Measurements from ENCODE around the gene CARHSP1. TPM values are rescaled to one million over a fixed set of nuclear protein-coding genes. Genes with fewer than 3 reads are reported as not detected.
A peak's percentile ranks its signal among the peaks of the same experiment; 100 is the strongest.
"Not testable (repeated sequence)": the region's sequence is repeated elsewhere in the genome, so short reads cannot be mapped to it uniquely, and the experiment has no call there.

Gene CARHSP1
- total RNA-seq, 2 donors from 2014 or later = 66.5 to 70.7 TPM

GRCh38 chr16:8887431-8887765 is 18.6 kb upstream of the CARHSP1 start:
- DNase-seq (ENCODE audit: low spot score) = no peak
- Mint-ChIP-seq H3K4me1 (ENCODE audit: low read depth in 2 of 2) (peaks cover 19 to 21% of the 10 kb centered on the region in 2 donors), H3K27ac (peak overlapping the region in 1 of 2 donors; percentile 30), H3K36me3 (no peaks in the 10 kb centered on the region), H3K4me3 (no peak overlapping the region), H3K27me3 (no peaks in the 10 kb centered on the region), H3K9me3 (no peaks in the 10 kb centered on the region)
- ATAC-seq = no peak

- peak overlapping the region in 1 of 2 donors; percentile 30 for H3K27ac Mint-ChIP-seq
- H3K9me3 Mint-ChIP-seq = no peaks in the 10 kb centered on the region
- no peak overlapping the region for H3K4me3 Mint-ChIP-seq
- H3K27me3 Mint-ChIP-seq = no peaks in the 10 kb centered on the region
- ATAC-seq (no peak), DNase-seq (ENCODE audit: low spot score) (no peak)
- peaks cover 18 to 19% of the 10 kb centered on the region in 2 donors for H3K4me1 Mint-ChIP-seq (ENCODE audit: low read depth in 2 of 2)
- no peaks in the 10 kb centered on the region for H3K36me3 Mint-ChIP-seq
Observed at GRCh38 chr16:8886593-8887430, 18.0 kb upstream of the CARHSP1 start.

DNA sequence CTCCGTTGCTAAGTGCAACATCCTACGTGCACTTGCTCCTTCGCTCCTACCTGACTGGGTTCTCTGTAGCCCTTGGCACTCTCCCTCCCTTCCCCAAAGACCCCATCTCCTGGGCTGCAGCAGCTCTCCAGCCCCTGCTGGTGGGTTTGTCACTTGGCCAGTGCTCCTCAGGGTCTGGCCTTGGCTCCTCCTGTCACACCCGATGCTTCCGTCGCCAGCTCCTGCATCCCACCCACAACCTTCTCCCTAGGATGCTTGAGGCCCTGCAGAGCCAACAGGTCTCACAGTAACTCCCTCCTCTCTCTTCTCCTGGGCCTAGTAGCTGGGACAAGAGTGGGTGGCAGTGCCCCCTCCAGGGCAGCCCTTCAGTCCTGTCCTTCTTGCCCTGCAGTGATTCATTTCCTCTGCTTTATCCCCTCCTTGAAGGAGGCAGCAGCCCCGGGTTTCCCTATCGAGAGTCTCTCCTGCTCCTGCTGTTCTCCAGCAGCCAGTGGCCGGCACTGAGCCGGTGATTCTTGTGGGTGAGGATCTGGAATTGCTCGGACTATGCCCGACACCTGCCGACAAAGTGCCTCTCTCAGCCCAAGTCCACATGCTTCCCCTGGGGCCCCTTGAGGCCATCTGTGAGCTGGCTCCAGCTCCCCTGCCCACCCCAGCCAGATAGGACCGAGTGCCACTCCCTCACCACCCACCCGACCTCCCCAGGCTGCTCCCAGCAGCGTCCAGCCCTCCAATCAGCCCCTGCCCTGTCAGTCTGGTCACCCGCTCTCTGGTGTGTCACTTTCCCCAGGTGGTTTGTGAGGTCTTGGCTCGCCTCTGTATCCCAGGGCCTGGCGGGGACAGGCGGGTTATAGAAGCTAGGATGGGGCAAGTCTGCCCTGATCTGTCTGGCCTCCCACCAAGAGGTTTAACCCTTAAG is 17.1 kb upstream of the CARHSP1 start:
- ATAC-seq = peak in 1 of 2 donors; percentile 19
- H3K4me3 Mint-ChIP-seq = no peak overlapping the region
- no peak overlapping the region for H3K27ac Mint-ChIP-seq

DNA sequence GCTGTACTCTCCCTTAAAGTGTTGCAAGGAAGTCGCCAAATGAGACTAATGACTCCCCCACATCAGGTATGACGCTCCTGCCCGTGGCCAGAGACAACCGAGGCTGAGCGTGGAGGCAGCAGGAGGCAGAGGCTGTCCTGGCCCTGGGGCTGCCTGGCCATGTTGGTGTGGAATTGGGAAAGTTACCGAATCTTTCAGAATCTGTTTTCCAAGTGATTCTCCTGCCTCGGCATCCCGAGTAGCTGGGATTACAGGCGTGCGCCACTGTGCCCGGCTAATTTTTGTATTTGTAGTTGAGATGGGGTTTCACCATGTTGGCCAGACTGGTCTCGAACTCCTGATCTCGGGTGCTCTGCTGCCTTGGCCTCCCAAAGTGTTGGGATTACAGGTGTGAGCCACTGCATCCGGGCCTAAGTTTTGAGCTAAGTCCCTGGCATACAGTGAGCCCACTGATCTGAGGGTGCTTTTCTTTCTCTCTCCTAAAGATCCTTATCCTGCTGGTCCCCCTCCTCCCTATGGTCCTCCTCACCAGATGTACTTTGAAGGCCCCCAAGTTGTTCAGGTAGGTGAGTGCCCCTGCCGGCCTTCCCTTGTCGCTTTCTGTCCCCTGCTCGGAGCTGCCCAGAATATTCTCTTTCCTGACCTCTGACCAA is 14.0 kb upstream of the CARHSP1 start:
- no peaks in the 10 kb centered on the region for H3K36me3 Mint-ChIP-seq
- H3K27me3 Mint-ChIP-seq = no peaks in the 10 kb centered on the region
- H3K27ac Mint-ChIP-seq = no peak overlapping the region
- no peak for DNase-seq (ENCODE audit: low spot score)
- ATAC-seq = no peak
- H3K4me1 Mint-ChIP-seq (ENCODE audit: low read depth in 2 of 2) = peaks cover 17 to 19% of the 10 kb centered on the region in 2 donors
- H3K4me3 Mint-ChIP-seq = no peak overlapping the region
- H3K9me3 Mint-ChIP-seq = no peaks in the 10 kb centered on the region

More for the DNA sequence above, 17.1 kb upstream of the CARHSP1 start:
- H3K9me3 Mint-ChIP-seq = no peaks in the 10 kb centered on the region
- no peak for DNase-seq (ENCODE audit: low spot score)
- no peaks in the 10 kb centered on the region for H3K36me3 Mint-ChIP-seq
- H3K27me3 Mint-ChIP-seq = no peaks in the 10 kb centered on the region
- peaks cover 15 to 19% of the 10 kb centered on the region in 2 donors for H3K4me1 Mint-ChIP-seq (ENCODE audit: low read depth in 2 of 2)

- Mint-ChIP-seq H3K27me3 (no peaks in the 10 kb centered on the region), H3K4me1 (ENCODE audit: low read depth in 2 of 2) (peaks cover 14 to 15% of the 10 kb centered on the region in 2 donors), H3K9me3 (no peaks in the 10 kb centered on the region), H3K36me3 (no peaks in the 10 kb centered on the region), H3K4me3 (no peak within 1 kb of the TSS), H3K27ac (no peak within 1 kb of the TSS)
- DNase-seq (ENCODE audit: low spot score) (peak; percentile 59), ATAC-seq (no peak)
Observed at GRCh38 chr16:8882041-8882617, 13.3 kb upstream of the CARHSP1 start, which contains the start of gene LITAFD. LITAFD (plus strand) TSS chr16:8882351; CDS start chr16:8884356, 2,005 bp downstream.

GRCh38 chr16:8880839-8881510 is 12.2 kb upstream of the CARHSP1 start:
- Mint-ChIP-seq H3K27me3 (no peaks in the 10 kb centered on the region), H3K36me3 (no peaks in the 10 kb centered on the region), H3K4me1 (ENCODE audit: low read depth in 2 of 2) (peaks cover 10 to 11% of the 10 kb centered on the region in 2 donors), H3K9me3 (no peaks in the 10 kb centered on the region), H3K4me3 (no peak overlapping the region), H3K27ac (no peak overlapping the region)
- DNase-seq (ENCODE audit: low spot score) (no peak), ATAC-seq (no peak)

DNA sequence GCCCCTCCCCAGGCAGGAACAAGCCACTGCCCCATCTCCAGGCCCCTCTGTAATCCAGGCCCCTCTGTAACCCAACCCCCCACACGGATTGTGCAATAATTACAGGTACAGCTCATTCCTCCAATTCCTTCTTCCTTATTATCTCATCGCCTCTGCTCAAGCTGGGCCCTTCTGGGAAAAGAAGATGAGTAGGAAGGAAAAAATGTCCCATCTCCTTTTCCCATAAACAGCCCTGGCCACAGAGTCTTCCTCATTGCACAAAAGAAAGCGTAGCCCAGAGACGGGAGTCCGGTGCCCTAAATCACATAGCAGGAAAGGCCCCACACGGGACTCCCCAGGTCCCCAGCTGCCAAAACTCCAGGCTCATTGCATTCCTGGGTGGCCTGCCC is 9.7 kb upstream of the CARHSP1 start:
- H3K9me3 Mint-ChIP-seq = no peaks in the 10 kb centered on the region
- no peak for DNase-seq (ENCODE audit: low spot score)
- H3K27ac Mint-ChIP-seq = peak overlapping the region in 1 of 2 donors; percentile 71
- no peaks in the 10 kb centered on the region for H3K27me3 Mint-ChIP-seq
- peaks cover 0 to 10% of the 10 kb centered on the region in 2 donors for H3K4me1 Mint-ChIP-seq (ENCODE audit: low read depth in 2 of 2)
- no peak for ATAC-seq
- no peak overlapping the region for H3K4me3 Mint-ChIP-seq
- H3K36me3 Mint-ChIP-seq = no peaks in the 10 kb centered on the region

GRCh38 chr16:8877894-8878522 is 9.2 kb upstream of the CARHSP1 start:
- no peak overlapping the region for H3K4me3 Mint-ChIP-seq
- DNase-seq (ENCODE audit: low spot score) = no peak
- peaks cover 0 to 10% of the 10 kb centered on the region in 2 donors for H3K4me1 Mint-ChIP-seq (ENCODE audit: low read depth in 2 of 2)
- no peak for ATAC-seq
- H3K27me3 Mint-ChIP-seq = no peaks in the 10 kb centered on the region
- no peaks in the 10 kb centered on the region for H3K9me3 Mint-ChIP-seq
- no peaks in the 10 kb centered on the region for H3K36me3 Mint-ChIP-seq
- H3K27ac Mint-ChIP-seq = peak overlapping the region in 1 of 2 donors; percentile 71

DNA sequence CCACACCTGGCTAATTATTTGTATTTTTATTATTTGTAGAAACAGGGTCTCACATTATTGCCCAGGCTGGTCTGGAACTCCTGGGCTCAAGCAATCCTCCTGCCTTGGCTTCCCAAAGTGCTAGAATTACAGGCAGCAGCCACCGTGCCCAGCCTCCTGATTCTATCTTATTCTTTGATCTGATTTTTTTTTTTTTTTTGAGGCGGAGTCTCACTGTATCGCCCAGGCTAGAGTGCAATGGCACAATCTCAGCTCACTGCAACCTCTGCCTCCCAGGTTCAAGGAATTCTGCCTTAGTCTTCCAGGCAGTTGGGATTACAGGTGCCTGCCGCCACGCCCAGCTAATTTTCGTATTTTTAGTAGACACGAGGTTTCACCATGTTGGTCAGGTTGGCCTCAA is 6.5 kb upstream of the CARHSP1 start:
- H3K36me3 Mint-ChIP-seq; DNase-seq (ENCODE audit: low spot score); H3K9me3 Mint-ChIP-seq; ATAC-seq; H3K27me3 Mint-ChIP-seq; H3K4me3 Mint-ChIP-seq: not testable (repeated sequence)
- peaks cover 7 to 17% of the 10 kb centered on the region in 2 donors for H3K4me1 Mint-ChIP-seq (ENCODE audit: low read depth in 2 of 2)
- peak overlapping the region in 1 of 2 donors; percentile 54 for H3K27ac Mint-ChIP-seq

DNA sequence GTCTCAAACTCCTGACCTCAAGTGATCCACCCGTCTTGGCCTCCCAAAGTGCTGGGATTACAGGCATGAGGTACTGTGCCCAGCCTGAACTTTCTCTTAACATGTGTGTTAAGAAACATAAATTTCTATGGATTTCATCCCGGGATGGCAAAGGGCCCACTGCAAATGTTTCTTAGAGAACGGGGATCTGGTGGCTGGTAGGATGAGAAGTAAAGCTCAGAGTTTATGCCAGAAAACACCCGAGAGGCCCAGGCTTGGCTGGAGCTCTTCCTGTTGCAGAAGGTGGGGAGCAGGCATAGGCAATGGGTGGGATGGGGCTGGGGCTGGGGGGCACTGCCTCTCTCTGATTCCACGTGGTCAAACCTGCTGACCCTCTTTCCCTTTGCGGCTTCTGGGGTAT is 5.6 kb upstream of the CARHSP1 start:
- Mint-ChIP-seq H3K27me3 (no peaks in the 10 kb centered on the region), H3K9me3 (no peaks in the 10 kb centered on the region), H3K4me1 (ENCODE audit: low read depth in 2 of 2) (peaks cover 9 to 18% of the 10 kb centered on the region in 2 donors), H3K4me3 (no peak overlapping the region), H3K27ac (peak overlapping the region in 1 of 2 donors; percentile 54), H3K36me3 (no peaks in the 10 kb centered on the region)
- no peak for DNase-seq (ENCODE audit: low spot score)
- no peak for ATAC-seq

DNA sequence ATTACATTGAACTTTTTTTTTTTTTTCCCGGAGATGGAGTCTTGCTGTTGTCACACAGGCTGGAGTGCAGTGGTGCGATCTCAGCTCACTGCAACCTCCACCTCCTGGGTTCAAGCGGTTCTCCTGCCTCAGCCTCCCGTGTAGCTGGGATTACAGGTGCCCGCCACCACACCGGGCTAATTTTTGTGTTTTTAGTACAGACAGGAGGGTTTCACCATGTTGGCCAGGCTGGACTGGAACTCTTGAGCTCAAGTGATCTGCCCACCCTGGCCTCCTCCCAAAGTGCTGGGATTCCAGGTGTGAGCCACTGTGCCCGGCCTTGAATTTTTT is 5.0 kb upstream of the CARHSP1 start:
- H3K4me3 Mint-ChIP-seq; H3K36me3 Mint-ChIP-seq; H3K27me3 Mint-ChIP-seq; DNase-seq (ENCODE audit: low spot score); H3K9me3 Mint-ChIP-seq; H3K27ac Mint-ChIP-seq; ATAC-seq: not testable (repeated sequence)
- H3K4me1 Mint-ChIP-seq (ENCODE audit: low read depth in 2 of 2) = peaks cover 13 to 21% of the 10 kb centered on the region in 2 donors

DNA sequence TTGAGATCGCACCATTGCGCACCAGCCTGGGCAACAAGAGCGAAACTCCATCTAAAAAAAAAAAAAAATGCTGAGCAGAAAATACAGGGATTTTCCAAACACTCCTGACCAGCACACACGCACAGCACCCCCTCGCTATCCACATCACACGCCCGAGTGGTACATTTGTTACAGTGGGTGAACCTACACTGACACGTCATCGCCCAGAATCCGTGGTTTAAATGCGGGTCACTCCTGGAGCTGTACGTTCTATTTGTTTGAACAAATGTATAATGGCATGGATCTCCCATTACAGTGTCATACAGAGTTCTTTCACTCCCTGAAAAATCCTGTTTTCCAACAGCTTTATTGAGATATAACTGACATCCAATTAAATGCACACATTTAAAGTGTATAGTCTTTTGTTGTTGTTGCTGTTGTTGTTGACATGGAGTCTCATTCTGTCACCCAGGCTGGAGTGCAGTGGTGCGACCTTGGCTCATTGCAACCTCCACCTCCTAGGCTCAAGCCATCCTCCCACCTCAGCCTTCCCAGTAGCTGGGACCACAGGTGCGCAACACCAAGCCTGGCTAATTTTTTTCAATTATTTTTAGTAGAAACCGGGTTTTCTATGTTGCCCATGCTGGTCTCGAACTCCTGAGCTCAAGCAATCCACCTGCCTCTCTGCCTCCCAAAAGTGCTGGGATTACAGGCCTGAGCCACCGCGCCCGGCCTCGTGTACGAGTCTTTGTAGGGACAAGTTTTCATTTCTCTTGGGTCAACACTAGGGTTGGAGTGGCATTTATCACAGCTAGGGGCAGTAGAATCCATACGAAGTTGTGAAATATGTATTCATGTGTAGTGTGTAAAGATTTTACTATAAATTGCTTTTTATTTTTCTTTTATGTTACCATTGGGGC is 4.4 kb upstream of the CARHSP1 start:
- H3K9me3 Mint-ChIP-seq = no peaks in the 10 kb centered on the region
- DNase-seq (ENCODE audit: low spot score) (no peak), ATAC-seq (no peak)
- H3K27ac Mint-ChIP-seq = no peak overlapping the region
- H3K4me1 Mint-ChIP-seq (ENCODE audit: low read depth in 2 of 2) = peaks cover 13 to 19% of the 10 kb centered on the region in 2 donors
- H3K36me3 Mint-ChIP-seq = no peaks in the 10 kb centered on the region
- H3K4me3 Mint-ChIP-seq = no peak overlapping the region
- no peaks in the 10 kb centered on the region for H3K27me3 Mint-ChIP-seq

Measured in natural killer cell treated with Interleukin-12 subunit alpha and Interleukin-12 subunit beta and Interleukin-15 and Interleukin-18, amount 100 ng/mL, for 72 hours (primary cell).